OCI-LY3 (cell line): Measurements from ENCODE around the gene ELP4.

Experiments used
- EZH2phosphoT487 ChIP-seq: fragments of 200-600 bp; shearing (Covaris generic); IDR thresholded peaks from 2 replicates; pipeline ENCODE4 v1.6.1; 2018; ENCODE audit warnings: antibody characterized with exemption, mixed run types, low read depth
- TF ChIP-seq, protein P1 (sequence below): fragments of 200-600, 300-600 bp; sonication (generic); IDR thresholded peaks from 2 replicates; pipeline ENCODE4 v1.5.1; 2014; ENCODE audit warnings: antibody characterized with exemption, low read length, low read depth

DNA sequence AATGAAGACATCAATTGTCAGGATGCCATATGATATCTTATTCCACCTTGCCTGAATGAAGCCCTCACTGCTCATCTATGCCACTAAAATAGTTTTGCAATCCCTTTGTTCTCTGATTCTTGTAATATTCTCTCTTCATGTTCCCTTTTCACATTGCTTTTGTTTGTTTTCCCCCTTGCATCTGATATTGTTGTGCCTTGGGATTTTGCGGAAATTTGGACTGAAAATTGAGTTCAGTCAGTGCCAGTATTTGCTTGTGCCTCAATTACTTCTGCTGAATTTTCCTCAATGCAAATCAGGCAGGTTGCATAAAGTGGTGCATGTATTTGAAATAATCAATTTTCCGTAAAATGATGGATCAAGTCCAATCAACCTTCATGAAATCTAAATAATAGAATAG is 203.3 kb downstream of the ELP4 start:
- TF ChIP-seq, protein P1, sequence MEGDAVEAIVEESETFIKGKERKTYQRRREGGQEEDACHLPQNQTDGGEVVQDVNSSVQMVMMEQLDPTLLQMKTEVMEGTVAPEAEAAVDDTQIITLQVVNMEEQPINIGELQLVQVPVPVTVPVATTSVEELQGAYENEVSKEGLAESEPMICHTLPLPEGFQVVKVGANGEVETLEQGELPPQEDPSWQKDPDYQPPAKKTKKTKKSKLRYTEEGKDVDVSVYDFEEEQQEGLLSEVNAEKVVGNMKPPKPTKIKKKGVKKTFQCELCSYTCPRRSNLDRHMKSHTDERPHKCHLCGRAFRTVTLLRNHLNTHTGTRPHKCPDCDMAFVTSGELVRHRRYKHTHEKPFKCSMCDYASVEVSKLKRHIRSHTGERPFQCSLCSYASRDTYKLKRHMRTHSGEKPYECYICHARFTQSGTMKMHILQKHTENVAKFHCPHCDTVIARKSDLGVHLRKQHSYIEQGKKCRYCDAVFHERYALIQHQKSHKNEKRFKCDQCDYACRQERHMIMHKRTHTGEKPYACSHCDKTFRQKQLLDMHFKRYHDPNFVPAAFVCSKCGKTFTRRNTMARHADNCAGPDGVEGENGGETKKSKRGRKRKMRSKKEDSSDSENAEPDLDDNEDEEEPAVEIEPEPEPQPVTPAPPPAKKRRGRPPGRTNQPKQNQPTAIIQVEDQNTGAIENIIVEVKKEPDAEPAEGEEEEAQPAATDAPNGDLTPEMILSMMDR = no peak
- TF ChIP-seq EZH2phosphoT487 = no peak
